ENCODE data around the gene ACACB. TPM values are rescaled to one million over a fixed set of nuclear protein-coding genes. Genes with fewer than 3 reads are reported as not detected.

The ACACB gene
- total RNA-seq, 3 donors from 2014 or later (not counting 1 experiment from before 2014, with no cell fraction given), result 4.1 to 14.3 (median 8.4) TPM

DNA sequence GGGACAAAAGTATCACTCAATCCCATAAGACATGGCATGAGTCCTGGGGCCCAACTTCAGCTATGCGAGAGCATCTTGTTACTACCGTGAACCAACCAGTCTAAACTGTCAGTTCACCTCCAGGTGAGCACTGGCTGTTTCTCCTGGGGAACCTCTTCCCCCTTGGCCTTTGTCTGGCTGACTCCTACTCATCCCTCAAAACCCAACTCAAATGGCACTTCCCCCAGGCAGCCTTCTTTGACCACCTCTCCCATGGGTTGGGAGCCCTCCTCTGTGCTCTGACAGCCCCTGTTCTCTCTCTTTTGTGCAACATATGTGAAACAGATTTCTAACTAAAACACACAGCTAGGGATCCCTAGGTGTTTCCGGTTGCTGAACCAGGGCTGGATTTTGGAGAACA, 155.0 kb downstream of the ACACB start:
- Histone ChIP-seq H3K27me3 (ENCODE audit: control insufficient read depth, insufficient read depth, low read length) (no peaks in the 10 kb centered on the region), H3K27ac (ENCODE audit: low read length) (no peak overlapping the region), H3K36me3 (ENCODE audit: control insufficient read depth, insufficient read depth, low read length) (no peaks in the 10 kb centered on the region), H3K9me3 (ENCODE audit: control insufficient read depth, insufficient read depth, low read length) (no peaks in the 10 kb centered on the region), H3K4me3 (ENCODE audit: low read length) (no peak overlapping the region), H3K4me1 (ENCODE audit: control insufficient read depth, insufficient read depth, low read length) (no peaks in the 10 kb centered on the region)
- Mint-ChIP-seq H3K27me3 (ENCODE audit: low read depth in 2 of 2) (peaks cover 7 to 25% of the 10 kb centered on the region in 2 donors), H3K4me1 (no peaks in the 10 kb centered on the region), H3K9me3 (no peaks in the 10 kb centered on the region), H3K27ac (no peak overlapping the region), H3K4me3 (no peak overlapping the region), H3K36me3 (no peaks in the 10 kb centered on the region)
- ATAC-seq (no peak), DNase-seq (no peak)
- 95% methylated on average over 3 of the region's 3 CpGs for WGBS (ENCODE audit: insufficient coverage)
- no peak for TF ChIP-seq CTCF (IDR thresholded peaks at IDR 0.05)
- intact Hi-C loops (cut with micrococcal nuclease), result no loop called here

- no peak overlapping the region for H3K27ac Mint-ChIP-seq
- H3K27ac ChIP-seq (ENCODE audit: low read length), result no peak overlapping the region
- no peaks in the 10 kb centered on the region for H3K27me3 ChIP-seq (ENCODE audit: control insufficient read depth, insufficient read depth, low read length)
- no peaks in the 10 kb centered on the region for H3K9me3 Mint-ChIP-seq
- H3K36me3 Mint-ChIP-seq, result no peaks in the 10 kb centered on the region
- TF ChIP-seq CTCF (IDR thresholded peaks at IDR 0.05), result no peak
- whole genome bisulfite sequencing (ENCODE audit: insufficient coverage), result 54% methylated on average over 16 of the region's 16 CpGs
- no peaks in the 10 kb centered on the region for H3K9me3 ChIP-seq (ENCODE audit: control insufficient read depth, insufficient read depth, low read length)
- H3K4me1 ChIP-seq (ENCODE audit: control insufficient read depth, insufficient read depth, low read length), result peaks cover 3% of the 10 kb centered on the region
- intact Hi-C loops (cut with micrococcal nuclease), result no loop called here
- no peak for ATAC-seq
- H3K4me3 Mint-ChIP-seq, result no peak overlapping the region
- peaks cover 7 to 25% of the 10 kb centered on the region in 2 donors for H3K27me3 Mint-ChIP-seq (ENCODE audit: low read depth in 2 of 2)
- no peaks in the 10 kb centered on the region for H3K4me1 Mint-ChIP-seq
- DNase-seq, result no peak
- no peaks in the 10 kb centered on the region for H3K36me3 ChIP-seq (ENCODE audit: control insufficient read depth, insufficient read depth, low read length)
- no peak overlapping the region for H3K4me3 ChIP-seq (ENCODE audit: low read length)
Observed at GRCh38 chr12:109273354-109273753, 157.0 kb downstream of the ACACB start.

DNA sequence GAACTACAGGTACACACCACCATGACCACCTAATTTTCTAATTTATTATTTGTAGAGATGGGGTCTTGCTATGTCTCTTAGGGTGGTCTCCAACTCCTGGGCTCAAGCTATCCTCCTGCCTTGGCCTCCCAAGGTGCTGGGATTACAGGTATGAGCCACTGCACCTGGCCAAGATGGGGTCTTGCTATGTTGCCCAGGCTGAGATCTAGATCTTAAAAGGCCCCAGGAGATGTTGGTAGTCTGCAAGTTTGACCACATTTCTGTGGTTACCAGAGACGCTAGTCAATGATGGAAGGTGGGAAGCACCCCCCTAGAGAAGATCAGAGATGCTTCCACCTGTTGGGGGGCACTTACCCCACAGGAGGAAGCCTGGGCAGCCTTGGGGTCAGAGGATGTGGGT, 158.0 kb downstream of the ACACB start:
- Mint-ChIP-seq H3K36me3 (no peaks in the 10 kb centered on the region), H3K4me1 (no peaks in the 10 kb centered on the region), H3K9me3 (no peaks in the 10 kb centered on the region), H3K27me3 (ENCODE audit: low read depth in 2 of 2) (peaks cover 7 to 25% of the 10 kb centered on the region in 2 donors), H3K27ac (no peak overlapping the region), H3K4me3 (no peak overlapping the region)
- Histone ChIP-seq H3K4me3 (ENCODE audit: low read length) (no peak overlapping the region), H3K27me3 (ENCODE audit: control insufficient read depth, insufficient read depth, low read length) (no peaks in the 10 kb centered on the region), H3K36me3 (ENCODE audit: control insufficient read depth, insufficient read depth, low read length) (no peaks in the 10 kb centered on the region), H3K9me3 (ENCODE audit: control insufficient read depth, insufficient read depth, low read length) (no peaks in the 10 kb centered on the region), H3K27ac (ENCODE audit: low read length) (no peak overlapping the region), H3K4me1 (ENCODE audit: control insufficient read depth, insufficient read depth, low read length) (peaks cover 3% of the 10 kb centered on the region)
- TF ChIP-seq CTCF (IDR thresholded peaks at IDR 0.05), result no peak
- WGBS (ENCODE audit: insufficient coverage), result 23% methylated on average over 1 of the region's 1 CpG
- ATAC-seq, result no peak
- intact Hi-C loops (cut with micrococcal nuclease), result no loop called here
- no peak for DNase-seq

GRCh38 chr12:109275173-109275572, 158.8 kb downstream of the ACACB start:
- Histone ChIP-seq H3K36me3 (ENCODE audit: control insufficient read depth, insufficient read depth, low read length) (no peaks in the 10 kb centered on the region), H3K9me3 (ENCODE audit: control insufficient read depth, insufficient read depth, low read length) (no peaks in the 10 kb centered on the region), H3K27me3 (ENCODE audit: control insufficient read depth, insufficient read depth, low read length) (no peaks in the 10 kb centered on the region), H3K4me3 (ENCODE audit: low read length) (no peak overlapping the region), H3K4me1 (ENCODE audit: control insufficient read depth, insufficient read depth, low read length) (peaks cover 3% of the 10 kb centered on the region), H3K27ac (ENCODE audit: low read length) (no peak overlapping the region)
- H3K27me3 Mint-ChIP-seq (ENCODE audit: low read depth in 2 of 2), result peaks cover 7 to 23% of the 10 kb centered on the region in 2 donors
- H3K36me3 Mint-ChIP-seq, result no peaks in the 10 kb centered on the region
- no peak for TF ChIP-seq CTCF (IDR thresholded peaks at IDR 0.05)
- H3K4me3 Mint-ChIP-seq, result no peak overlapping the region
- intact Hi-C loops (cut with micrococcal nuclease), result no loop called here
- H3K9me3 Mint-ChIP-seq, result no peaks in the 10 kb centered on the region
- no peaks in the 10 kb centered on the region for H3K4me1 Mint-ChIP-seq
- 81% methylated on average over 4 of the region's 4 CpGs for WGBS (ENCODE audit: insufficient coverage)
- ATAC-seq, result no peak
- DNase-seq, result no peak
- no peak overlapping the region for H3K27ac Mint-ChIP-seq

All from natural killer cell (primary cell).